Mammary epithelial cell (primary cell): ENCODE measurements around the gene ANGPT4.

Experiments
- EZH2 ChIP-seq: IDR thresholded peaks from 2 replicates; pipeline ENCODE4 v1.6.1; 2012; ENCODE audit warnings: low read length, inconsistent platforms, borderline replicate concordance
- TF ChIP-seq, protein P1 (sequence below), 2 donors: IDR thresholded peaks in 1 of 2; conservative IDR thresholded peaks in 1 of 2; 2 replicates each; pipeline ENCODE4 v1.5.1; 2011 to 2012; ENCODE audit warnings: inconsistent platforms in 2 of 2, low read length in 2 of 2, mild to moderate bottlenecking in 2 of 2, control low read depth in 1 of 2, low read depth in 1 of 2; ENCODE audit not compliant: insufficient read depth in 1 of 2; ENCODE audit errors: extremely low read depth in 1 of 2

DNA sequence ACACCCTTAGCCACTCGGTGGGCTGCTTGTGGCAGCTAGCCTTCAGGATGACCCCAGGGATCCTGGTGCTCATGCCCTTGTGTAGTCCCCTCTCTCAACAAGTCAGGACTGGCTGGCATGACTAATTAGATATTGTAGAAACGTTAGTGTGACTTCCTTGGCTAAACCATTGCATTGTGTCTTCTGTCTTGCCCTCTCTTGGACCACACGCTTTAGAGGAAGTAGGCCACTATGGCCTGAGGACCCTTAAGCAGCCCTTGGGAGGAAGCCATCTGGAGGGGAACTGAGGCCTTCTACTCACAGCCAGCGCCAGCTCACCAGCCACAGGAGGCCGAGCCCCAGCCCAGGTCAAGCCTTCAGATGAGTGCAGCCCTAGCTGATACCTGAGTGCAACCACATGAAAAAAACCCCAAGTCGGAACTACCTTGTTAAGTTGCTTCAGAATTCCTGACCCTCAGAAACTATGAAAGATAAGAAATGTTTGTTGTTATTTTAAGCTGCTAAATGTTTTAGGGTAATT, 10.1 kb downstream of the ANGPT4 start:
- TF ChIP-seq, protein P1, sequence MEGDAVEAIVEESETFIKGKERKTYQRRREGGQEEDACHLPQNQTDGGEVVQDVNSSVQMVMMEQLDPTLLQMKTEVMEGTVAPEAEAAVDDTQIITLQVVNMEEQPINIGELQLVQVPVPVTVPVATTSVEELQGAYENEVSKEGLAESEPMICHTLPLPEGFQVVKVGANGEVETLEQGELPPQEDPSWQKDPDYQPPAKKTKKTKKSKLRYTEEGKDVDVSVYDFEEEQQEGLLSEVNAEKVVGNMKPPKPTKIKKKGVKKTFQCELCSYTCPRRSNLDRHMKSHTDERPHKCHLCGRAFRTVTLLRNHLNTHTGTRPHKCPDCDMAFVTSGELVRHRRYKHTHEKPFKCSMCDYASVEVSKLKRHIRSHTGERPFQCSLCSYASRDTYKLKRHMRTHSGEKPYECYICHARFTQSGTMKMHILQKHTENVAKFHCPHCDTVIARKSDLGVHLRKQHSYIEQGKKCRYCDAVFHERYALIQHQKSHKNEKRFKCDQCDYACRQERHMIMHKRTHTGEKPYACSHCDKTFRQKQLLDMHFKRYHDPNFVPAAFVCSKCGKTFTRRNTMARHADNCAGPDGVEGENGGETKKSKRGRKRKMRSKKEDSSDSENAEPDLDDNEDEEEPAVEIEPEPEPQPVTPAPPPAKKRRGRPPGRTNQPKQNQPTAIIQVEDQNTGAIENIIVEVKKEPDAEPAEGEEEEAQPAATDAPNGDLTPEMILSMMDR (conservative IDR thresholded peaks at IDR 0.05 in 1 of 2, IDR thresholded peaks at IDR 0.05 in 1 of 2; ENCODE audit: extremely low read depth in 1 of 2, insufficient read depth in 1 of 2, low read depth in 1 of 2, low read length in 2 of 2) = no peak
- no peak for TF ChIP-seq EZH2
